ENCODE measurements around the gene OR5AC2. TPM values are rescaled to one million over a fixed set of nuclear protein-coding genes. Genes with fewer than 3 reads are reported as not detected.

OR5AC2 gene
- total and polyA plus RNA-seq, 8 donors: not detected

- intact Hi-C loops (cut with DNase I; ENCODE audit: low total_unique reads): no loop called here
- Histone ChIP-seq H3K27ac (no peak overlapping the region), H3K4me3 (no peak overlapping the region), H3K36me3 (no peaks in the 10 kb centered on the region), H3K4me1 (no peaks in the 10 kb centered on the region), H3K27me3 (no peaks in the 10 kb centered on the region), H3K9me3 (no peaks in the 10 kb centered on the region)
- DNase-seq: no peak
- TF ChIP-seq EP300 (IDR thresholded peaks at IDR 0.05) (no peak), CTCF (IDR thresholded peaks at IDR 0.05) (no peak), POLR2A (IDR thresholded peaks at IDR 0.05) (no peak), POLR2AphosphoS5 (IDR thresholded peaks at IDR 0.05) (no peak)
- WGBS, 5 donors: 28 to 43% (median 37%) methylated on average over 1 of the region's 1 CpG
Measured at GRCh38 chr3:98073486-98073885, 13.5 kb upstream of the OR5AC2 start.

DNA sequence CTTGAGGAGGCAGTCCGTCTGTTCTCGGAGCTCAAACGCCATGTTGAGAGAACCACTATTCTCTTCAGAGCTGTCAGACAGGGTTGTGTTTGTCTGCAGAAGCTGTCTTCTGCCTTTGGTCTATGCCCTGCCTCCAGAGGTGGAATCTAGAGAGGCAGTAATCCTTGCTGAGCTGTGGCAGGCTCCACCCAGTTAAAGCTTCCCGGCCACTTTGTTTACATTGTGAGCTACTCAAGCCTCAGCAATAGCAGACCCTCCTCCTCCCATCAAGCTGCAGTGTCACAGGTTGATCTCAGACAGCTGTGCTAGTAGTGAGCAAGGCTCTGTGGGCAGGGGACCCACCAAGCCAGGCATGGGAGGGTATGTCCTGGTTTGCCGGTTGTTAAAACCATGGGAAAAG, 8.9 kb downstream of the OR5AC2 start:
- Histone ChIP-seq H3K9me3 (peaks cover 0 to 13% (median 0%) of the 10 kb centered on the region in 4 donors), H3K36me3 (no peaks in the 10 kb centered on the region), H3K27ac (no peak overlapping the region), H3K27me3 (no peaks in the 10 kb centered on the region), H3K4me3 (no peak overlapping the region), H3K4me1 (no peaks in the 10 kb centered on the region)
- intact Hi-C loops (cut with DNase I; ENCODE audit: low total_unique reads): no loop called here
- no peak for DNase-seq
- TF ChIP-seq CTCF (IDR thresholded peaks at IDR 0.05): no peak
- TF ChIP-seq POLR2A (IDR thresholded peaks at IDR 0.05): no peak
- TF ChIP-seq EP300 (IDR thresholded peaks at IDR 0.05): no peak
- TF ChIP-seq POLR2AphosphoS5 (IDR thresholded peaks at IDR 0.05): no peak
- WGBS, 5 donors: 58 to 71% (median 70%) methylated on average over 5 of the region's 5 CpGs

DNA sequence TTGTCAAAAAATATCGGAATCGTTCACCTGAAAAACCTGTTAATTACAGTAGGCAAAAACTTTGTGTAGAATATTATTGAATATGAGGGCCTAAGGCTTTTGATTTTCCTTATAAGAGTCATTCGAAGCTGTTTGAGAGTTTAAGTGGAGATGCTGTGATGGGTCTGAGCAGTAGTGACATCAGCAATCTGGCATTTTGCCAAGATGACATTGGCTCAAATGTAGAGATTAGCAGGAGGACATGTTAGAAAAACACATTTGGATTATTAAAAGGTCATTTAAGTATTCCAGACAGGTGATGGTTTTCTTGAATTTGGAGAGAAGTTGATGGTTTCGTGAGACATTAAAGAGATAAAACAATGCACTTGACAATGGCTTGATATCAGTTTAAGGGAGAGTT, 12.9 kb downstream of the OR5AC2 start:
- Histone ChIP-seq H3K9me3 (peaks cover 0 to 13% (median 0%) of the 10 kb centered on the region in 4 donors), H3K4me3 (no peak overlapping the region), H3K27me3 (no peaks in the 10 kb centered on the region), H3K4me1 (no peaks in the 10 kb centered on the region), H3K36me3 (no peaks in the 10 kb centered on the region), H3K27ac (no peak overlapping the region)
- WGBS, 5 donors: 74 to 84% (median 83%) methylated on average over 4 of the region's 4 CpGs
- intact Hi-C loops (cut with DNase I; ENCODE audit: low total_unique reads): no loop called here
- DNase-seq: no peak
- TF ChIP-seq POLR2AphosphoS5 (IDR thresholded peaks at IDR 0.05) (no peak), CTCF (IDR thresholded peaks at IDR 0.05) (no peak), EP300 (IDR thresholded peaks at IDR 0.05) (no peak), POLR2A (IDR thresholded peaks at IDR 0.05) (no peak)

GRCh38 chr3:98108162-98108561, 21.2 kb downstream of the OR5AC2 start:
- intact Hi-C loops (cut with DNase I; ENCODE audit: low total_unique reads): no loop called here
- TF ChIP-seq CTCF (IDR thresholded peaks at IDR 0.05): no peak
- TF ChIP-seq POLR2AphosphoS5 (IDR thresholded peaks at IDR 0.05): no peak
- TF ChIP-seq POLR2A (IDR thresholded peaks at IDR 0.05): no peak
- no peak for TF ChIP-seq EP300 (IDR thresholded peaks at IDR 0.05)
- WGBS, 5 donors: 29 to 46% (median 44%) methylated on average over 1 of the region's 1 CpG
- no peak for DNase-seq
- Histone ChIP-seq H3K27ac (no peak overlapping the region), H3K36me3 (no peaks in the 10 kb centered on the region), H3K9me3 (peaks cover 0 to 43% (median 36%) of the 10 kb centered on the region in 4 donors), H3K4me3 (no peak overlapping the region), H3K27me3 (no peaks in the 10 kb centered on the region), H3K4me1 (no peaks in the 10 kb centered on the region)
